ENCODE measurements around the gene LGR6.

The LGR6 gene

GRCh38 chr1:202204065-202204464 is 10.5 kb downstream of the LGR6 start:
- no peaks in the 10 kb centered on the region for H3K27me3 ChIP-seq (ENCODE audit: control insufficient read depth, insufficient read depth, low read length)
- no peaks in the 10 kb centered on the region for H3K9me3 ChIP-seq (ENCODE audit: control insufficient read depth, insufficient read depth, low read depth, low read length)
- H3K36me3 ChIP-seq (ENCODE audit: control insufficient read depth, insufficient read depth, low read length), result no peaks in the 10 kb centered on the region
- H3K27ac ChIP-seq (ENCODE audit: low read depth, low read length), result no peak overlapping the region
- H3K9ac ChIP-seq (ENCODE audit: low read length), result no peak overlapping the region
- H3K4me3 ChIP-seq (ENCODE audit: low read depth, low read length), result no peak overlapping the region
- peaks cover 2% of the 10 kb centered on the region; the same call in 1 of the 2 replicates for H3K4me1 ChIP-seq (ENCODE audit: control insufficient read depth, insufficient read depth, low read length)

- Histone ChIP-seq H3K4me3 (ENCODE audit: low read depth, low read length) (no peak overlapping the region), H3K36me3 (ENCODE audit: control insufficient read depth, insufficient read depth, low read length) (no peaks in the 10 kb centered on the region), H3K4me1 (ENCODE audit: control insufficient read depth, insufficient read depth, low read length) (no peaks in the 10 kb centered on the region; the same call in 1 of the 2 replicates), H3K27ac (ENCODE audit: low read depth, low read length) (no peak overlapping the region), H3K9ac (ENCODE audit: low read length) (no peak overlapping the region), H3K27me3 (ENCODE audit: control insufficient read depth, insufficient read depth, low read length) (no peaks in the 10 kb centered on the region), H3K9me3 (ENCODE audit: control insufficient read depth, insufficient read depth, low read depth, low read length) (no peaks in the 10 kb centered on the region)
These were observed 12.1 kb downstream of the LGR6 start for GRCh38 chr1:202205523-202206190.

DNA sequence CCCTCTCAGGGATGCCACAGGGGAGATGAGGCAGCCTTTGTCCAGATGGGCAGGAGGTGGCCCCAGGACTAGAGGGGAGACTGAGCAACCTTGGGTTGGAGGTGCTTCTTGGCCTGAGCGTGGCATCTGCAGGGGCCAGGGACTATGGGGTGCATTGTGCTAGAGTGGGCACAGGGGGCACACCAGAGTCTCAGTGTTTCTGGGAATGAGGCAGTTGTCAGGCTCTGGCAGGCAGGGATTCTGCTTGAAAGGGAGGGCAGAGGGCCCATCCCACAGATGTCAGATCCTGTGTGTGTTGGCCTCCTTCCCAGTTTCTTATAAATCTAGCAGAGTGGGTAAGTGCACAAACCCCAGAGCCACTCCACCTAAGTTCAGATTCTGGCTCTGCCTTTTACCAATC is 13.7 kb downstream of the LGR6 start:
- Histone ChIP-seq H3K36me3 (ENCODE audit: control insufficient read depth, insufficient read depth, low read length) (no peaks in the 10 kb centered on the region), H3K27ac (ENCODE audit: low read depth, low read length) (no peak overlapping the region), H3K27me3 (ENCODE audit: control insufficient read depth, insufficient read depth, low read length) (no peaks in the 10 kb centered on the region), H3K9me3 (ENCODE audit: control insufficient read depth, insufficient read depth, low read depth, low read length) (no peaks in the 10 kb centered on the region), H3K9ac (ENCODE audit: low read length) (no peak overlapping the region), H3K4me3 (ENCODE audit: low read depth, low read length) (no peak overlapping the region), H3K4me1 (ENCODE audit: control insufficient read depth, insufficient read depth, low read length) (no peaks in the 10 kb centered on the region)

- H3K27ac ChIP-seq (ENCODE audit: low read depth, low read length), result no peak overlapping the region
- H3K36me3 ChIP-seq (ENCODE audit: control insufficient read depth, insufficient read depth, low read length), result no peaks in the 10 kb centered on the region
- H3K4me3 ChIP-seq (ENCODE audit: low read depth, low read length), result no peak overlapping the region
- H3K27me3 ChIP-seq (ENCODE audit: control insufficient read depth, insufficient read depth, low read length), result no peaks in the 10 kb centered on the region; the same call in 1 of the 2 replicates
- H3K4me1 ChIP-seq (ENCODE audit: control insufficient read depth, insufficient read depth, low read length), result no peaks in the 10 kb centered on the region
- no peaks in the 10 kb centered on the region for H3K9me3 ChIP-seq (ENCODE audit: control insufficient read depth, insufficient read depth, low read depth, low read length)
- H3K9ac ChIP-seq (ENCODE audit: low read length), result no peak overlapping the region
These were observed 14.8 kb downstream of the LGR6 start for GRCh38 chr1:202208351-202208857.

DNA sequence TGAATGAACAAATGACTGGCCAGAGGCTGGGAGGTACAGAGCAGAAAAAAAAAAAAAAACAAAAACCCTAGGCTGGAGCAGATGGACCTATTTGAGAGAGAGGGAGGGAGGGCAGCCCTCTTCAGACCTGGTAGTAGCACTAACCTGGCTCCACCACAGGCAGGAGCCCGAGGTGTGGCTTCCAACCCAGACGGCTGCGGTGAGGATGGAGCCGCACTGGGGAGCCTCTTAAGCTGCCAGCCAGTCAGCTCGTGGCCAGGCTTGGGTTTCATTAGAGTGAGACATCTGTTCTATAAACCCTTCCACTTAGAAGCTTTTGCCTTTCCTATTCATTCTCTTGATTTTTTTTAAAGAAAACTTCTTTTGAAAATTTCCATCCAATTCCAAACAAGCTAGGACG is 16.8 kb downstream of the LGR6 start:
- no peaks in the 10 kb centered on the region for H3K9me3 ChIP-seq (ENCODE audit: control insufficient read depth, insufficient read depth, low read depth, low read length)
- H3K36me3 ChIP-seq (ENCODE audit: control insufficient read depth, insufficient read depth, low read length), result no peaks in the 10 kb centered on the region
- peaks cover 3% of the 10 kb centered on the region; the same call in 1 of the 2 replicates for H3K4me1 ChIP-seq (ENCODE audit: control insufficient read depth, insufficient read depth, low read length)
- H3K27me3 ChIP-seq (ENCODE audit: control insufficient read depth, insufficient read depth, low read length), result peaks cover 15% of the 10 kb centered on the region
- H3K27ac ChIP-seq (ENCODE audit: low read depth, low read length), result no peak overlapping the region
- no peak overlapping the region for H3K9ac ChIP-seq (ENCODE audit: low read length)
- H3K4me3 ChIP-seq (ENCODE audit: low read depth, low read length), result no peak overlapping the region

DNA sequence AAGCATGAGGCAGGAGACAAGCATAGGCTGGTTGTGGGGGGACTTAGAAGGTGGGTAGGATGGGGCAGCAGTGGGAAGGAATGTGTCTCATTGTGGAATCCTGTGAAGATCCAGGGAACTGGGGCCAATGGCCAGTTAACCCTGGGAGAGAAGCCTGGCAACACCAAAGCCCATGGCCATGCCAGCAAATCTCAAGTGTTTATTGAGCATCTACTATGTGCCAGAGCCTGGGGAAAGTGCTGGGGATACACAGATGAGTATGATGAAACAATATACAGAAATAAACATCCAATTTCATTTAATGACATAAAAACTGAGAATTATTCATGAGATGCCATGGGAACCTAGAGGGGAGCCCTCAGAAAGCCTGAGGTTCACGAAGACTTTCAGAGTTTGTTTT is 17.4 kb downstream of the LGR6 start:
- Histone ChIP-seq H3K4me3 (ENCODE audit: low read depth, low read length) (no peak overlapping the region), H3K4me1 (ENCODE audit: control insufficient read depth, insufficient read depth, low read length) (peaks cover 3% of the 10 kb centered on the region; the same call in 1 of the 2 replicates), H3K27ac (ENCODE audit: low read depth, low read length) (no peak overlapping the region), H3K36me3 (ENCODE audit: control insufficient read depth, insufficient read depth, low read length) (no peaks in the 10 kb centered on the region), H3K9me3 (ENCODE audit: control insufficient read depth, insufficient read depth, low read depth, low read length) (no peaks in the 10 kb centered on the region), H3K9ac (ENCODE audit: low read length) (no peak overlapping the region), H3K27me3 (ENCODE audit: control insufficient read depth, insufficient read depth, low read length) (peaks cover 20% of the 10 kb centered on the region)

- Histone ChIP-seq H3K27ac (ENCODE audit: low read depth, low read length) (no peak overlapping the region), H3K27me3 (ENCODE audit: control insufficient read depth, insufficient read depth, low read length) (peaks cover 22% of the 10 kb centered on the region), H3K9ac (ENCODE audit: low read length) (no peak overlapping the region), H3K4me1 (ENCODE audit: control insufficient read depth, insufficient read depth, low read length) (peaks cover 3% of the 10 kb centered on the region; the same call in 1 of the 2 replicates), H3K4me3 (ENCODE audit: low read depth, low read length) (no peak overlapping the region), H3K36me3 (ENCODE audit: control insufficient read depth, insufficient read depth, low read length) (no peaks in the 10 kb centered on the region), H3K9me3 (ENCODE audit: control insufficient read depth, insufficient read depth, low read depth, low read length) (no peaks in the 10 kb centered on the region)
These were observed 19.2 kb downstream of the LGR6 start for GRCh38 chr1:202212787-202213186.

DNA sequence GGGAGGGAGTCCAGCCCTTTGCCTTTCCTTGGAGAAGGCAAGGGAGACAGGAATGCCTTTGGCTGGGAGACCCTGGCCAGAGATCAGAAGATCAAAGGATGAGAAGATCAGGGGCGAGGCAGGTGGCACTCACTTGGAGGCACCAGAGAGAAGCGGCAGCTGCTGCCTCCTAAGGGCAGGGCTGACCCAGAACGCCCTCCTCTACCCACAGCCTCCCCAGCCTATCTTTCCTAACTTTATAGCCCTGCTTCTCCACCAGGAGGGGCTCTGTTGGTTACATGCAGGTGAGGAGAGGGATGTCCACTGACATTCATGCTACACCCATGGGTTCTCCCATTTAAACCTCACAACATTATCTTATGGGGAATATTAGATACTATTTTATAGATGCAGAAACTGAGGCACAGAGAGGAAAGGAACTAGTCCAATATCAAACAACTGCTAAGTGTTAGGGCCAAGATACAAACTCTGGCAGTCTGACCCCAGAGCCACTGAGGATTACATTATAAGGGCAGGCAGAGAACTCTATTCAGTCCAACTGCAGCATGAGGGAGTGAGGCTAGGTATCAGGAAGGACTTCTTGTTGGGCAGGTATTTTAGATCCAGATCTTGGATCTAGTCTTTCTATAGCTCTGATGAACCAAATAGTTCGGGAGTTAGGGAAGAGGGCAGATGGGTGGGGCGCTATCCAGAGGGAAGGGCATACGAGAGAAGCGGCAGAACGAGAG is 19.9 kb downstream of the LGR6 start:
- Histone ChIP-seq H3K4me3 (ENCODE audit: low read depth, low read length) (peak overlapping the region; percentile 63), H3K9me3 (ENCODE audit: control insufficient read depth, insufficient read depth, low read depth, low read length) (no peaks in the 10 kb centered on the region), H3K9ac (ENCODE audit: low read length) (peak overlapping the region; percentile 34), H3K27me3 (ENCODE audit: control insufficient read depth, insufficient read depth, low read length) (peaks cover 22% of the 10 kb centered on the region), H3K36me3 (ENCODE audit: control insufficient read depth, insufficient read depth, low read length) (no peaks in the 10 kb centered on the region), H3K4me1 (ENCODE audit: control insufficient read depth, insufficient read depth, low read length) (peaks cover 3% of the 10 kb centered on the region; the same call in 1 of the 2 replicates), H3K27ac (ENCODE audit: low read depth, low read length) (no peak overlapping the region)

DNA sequence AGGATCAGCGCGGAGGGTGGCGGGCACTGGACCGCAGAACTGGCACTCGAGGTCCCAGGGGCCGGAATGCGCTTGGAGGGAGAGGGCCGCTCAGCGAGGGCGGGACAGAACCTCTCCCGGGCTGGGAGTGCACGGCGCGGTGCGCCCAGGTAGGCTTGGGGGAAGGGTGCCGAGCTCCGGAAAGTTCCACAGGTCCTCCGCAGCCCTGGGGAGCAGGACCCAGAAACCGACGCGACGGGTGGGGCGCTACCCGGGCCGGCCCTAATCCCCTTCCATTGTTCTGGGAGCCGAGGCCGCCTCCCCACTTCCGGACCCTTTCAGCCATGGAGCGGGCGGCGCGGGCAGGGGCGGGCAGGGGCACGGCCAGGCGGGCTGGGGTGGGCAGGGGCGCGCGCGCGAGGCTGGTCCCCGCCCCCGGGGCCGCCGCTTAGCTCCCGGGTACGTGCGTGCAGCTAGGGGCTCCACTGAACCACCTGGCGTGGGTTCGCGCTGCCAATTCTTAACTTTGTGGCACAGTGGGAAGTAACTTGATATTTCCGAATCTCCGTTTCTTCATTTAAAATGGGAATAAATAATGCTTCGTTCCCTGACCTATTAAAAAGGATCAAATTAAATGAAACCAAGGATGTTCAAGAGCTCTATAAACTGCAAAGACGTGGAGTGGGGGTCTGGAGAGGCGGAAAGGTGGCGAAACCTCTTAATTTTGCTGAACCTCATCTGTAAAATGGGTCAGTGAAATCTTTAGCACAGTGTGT is 20.7 kb downstream of the LGR6 start:
- peak overlapping the region; percentile 63 for H3K4me3 ChIP-seq (ENCODE audit: low read depth, low read length)
- H3K27ac ChIP-seq (ENCODE audit: low read depth, low read length), result no peak overlapping the region
- H3K27me3 ChIP-seq (ENCODE audit: control insufficient read depth, insufficient read depth, low read length), result peaks cover 22% of the 10 kb centered on the region
- H3K4me1 ChIP-seq (ENCODE audit: control insufficient read depth, insufficient read depth, low read length), result peaks cover 3% of the 10 kb centered on the region; the same call in 1 of the 2 replicates
- no peaks in the 10 kb centered on the region for H3K9me3 ChIP-seq (ENCODE audit: control insufficient read depth, insufficient read depth, low read depth, low read length)
- no peaks in the 10 kb centered on the region for H3K36me3 ChIP-seq (ENCODE audit: control insufficient read depth, insufficient read depth, low read length)
- H3K9ac ChIP-seq (ENCODE audit: low read length), result peak overlapping the region; percentile 34

DNA sequence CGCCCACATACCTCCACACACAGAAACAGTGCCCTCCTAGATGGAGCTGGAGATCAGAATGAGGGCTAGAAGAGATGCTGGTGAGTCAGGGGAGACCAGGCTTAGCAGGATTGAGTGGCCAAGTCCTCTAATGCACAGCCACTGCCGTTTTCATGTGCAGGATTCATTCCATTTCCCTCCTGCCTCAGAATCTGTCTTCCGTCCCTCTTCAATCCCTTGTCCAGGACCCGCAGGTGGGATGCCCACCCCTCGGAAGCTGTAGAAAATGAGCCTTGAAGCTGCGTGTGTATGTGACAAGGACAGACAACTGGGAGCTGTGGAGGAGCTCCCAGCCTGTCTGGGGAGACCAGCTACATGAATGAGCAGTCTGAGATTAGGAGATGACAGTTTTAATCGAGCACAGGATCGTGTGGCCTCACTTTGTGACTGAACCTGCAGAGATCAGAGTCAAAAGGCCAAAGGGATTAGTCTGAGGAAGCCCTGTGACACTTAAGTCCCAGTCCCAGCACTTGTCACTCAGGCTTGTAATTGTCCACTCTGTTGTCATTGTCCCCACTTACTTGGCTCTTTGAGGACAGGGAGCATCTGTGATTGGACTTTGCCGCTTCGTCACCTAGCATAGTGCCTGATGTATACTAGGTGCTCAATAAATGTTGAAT is 22.0 kb downstream of the LGR6 start:
- H3K4me3 ChIP-seq (ENCODE audit: low read depth, low read length), result no peak overlapping the region

More for the DNA sequence above, 22.0 kb downstream of the LGR6 start:
- H3K9me3 ChIP-seq (ENCODE audit: control insufficient read depth, insufficient read depth, low read depth, low read length), result no peaks in the 10 kb centered on the region
- peaks cover 3% of the 10 kb centered on the region; the same call in 1 of the 2 replicates for H3K4me1 ChIP-seq (ENCODE audit: control insufficient read depth, insufficient read depth, low read length)
- no peak overlapping the region for H3K9ac ChIP-seq (ENCODE audit: low read length)
- H3K27me3 ChIP-seq (ENCODE audit: control insufficient read depth, insufficient read depth, low read length), result peaks cover 22% of the 10 kb centered on the region
- H3K36me3 ChIP-seq (ENCODE audit: control insufficient read depth, insufficient read depth, low read length), result no peaks in the 10 kb centered on the region
- no peak overlapping the region for H3K27ac ChIP-seq (ENCODE audit: low read depth, low read length)

Data from HUES6 (cell line).